NOMO-1 treated with DMSO at 0.1 percent for 48 hours (cell line): ENCODE data around the gene RPS27A.
"Not testable (repeated sequence)": the region's sequence is repeated elsewhere in the genome, so short reads cannot be mapped to it uniquely, and the experiment has no call there.

Source experiments
- DNase-seq: peaks from one replicate; lab custom pipeline; 2025; ENCODE audit not compliant: unreplicated experiment; lab: John Stamatoyannopoulos, UW

Gene RPS27A

DNA sequence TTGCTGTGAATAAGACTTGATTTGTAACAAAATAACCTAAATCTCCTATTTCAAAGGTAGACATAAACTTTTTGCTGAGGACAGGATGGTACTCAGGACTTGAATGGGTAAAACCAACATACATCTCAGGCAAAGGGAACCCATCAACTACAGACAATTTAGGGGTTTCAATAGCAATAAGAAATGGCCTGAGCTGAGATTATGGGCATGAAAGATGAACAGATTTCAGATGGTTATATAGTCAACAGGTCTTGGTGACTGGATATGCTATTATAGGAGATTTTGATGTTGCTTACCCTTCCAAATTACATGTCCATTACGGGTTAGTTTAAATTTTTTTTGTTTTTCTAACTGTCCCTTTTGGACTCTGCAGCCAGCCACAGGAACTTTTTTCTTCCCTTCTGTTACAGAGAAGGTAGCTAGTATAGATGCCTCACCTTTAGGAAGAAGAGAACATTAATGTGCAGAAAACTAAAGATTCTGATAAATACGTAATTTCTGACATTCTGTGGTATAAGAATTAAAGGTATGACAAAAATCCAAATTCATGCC lies 4.6 kb downstream of the RPS27A start:
- DNase-seq: no peak

DNA sequence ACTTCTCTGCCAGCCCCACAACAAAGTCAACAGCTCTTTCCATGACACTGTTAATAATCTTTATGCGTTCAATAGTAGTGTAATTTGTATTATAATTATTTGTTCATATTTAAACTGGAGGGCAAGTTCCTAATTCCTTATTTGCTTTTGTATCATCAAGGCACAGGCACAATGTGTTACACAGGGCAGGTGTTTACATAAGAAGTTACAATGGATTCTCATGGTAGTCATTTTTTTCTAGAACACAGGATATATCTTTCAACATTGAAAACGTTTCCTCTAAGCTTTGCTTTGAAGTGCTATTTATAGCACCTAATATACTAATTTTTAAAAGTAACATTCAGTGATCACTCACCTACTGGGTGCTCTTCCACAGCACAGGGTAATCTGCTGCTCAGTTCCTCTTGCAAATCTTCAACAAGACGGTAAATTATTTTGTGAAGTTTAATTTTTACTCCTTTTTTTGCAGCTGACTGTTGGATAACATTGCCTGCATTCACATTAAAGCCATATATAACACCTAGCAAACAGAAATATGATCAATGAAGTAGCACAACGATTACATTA lies 7.3 kb downstream of the RPS27A start:
- no peak for DNase-seq

DNA sequence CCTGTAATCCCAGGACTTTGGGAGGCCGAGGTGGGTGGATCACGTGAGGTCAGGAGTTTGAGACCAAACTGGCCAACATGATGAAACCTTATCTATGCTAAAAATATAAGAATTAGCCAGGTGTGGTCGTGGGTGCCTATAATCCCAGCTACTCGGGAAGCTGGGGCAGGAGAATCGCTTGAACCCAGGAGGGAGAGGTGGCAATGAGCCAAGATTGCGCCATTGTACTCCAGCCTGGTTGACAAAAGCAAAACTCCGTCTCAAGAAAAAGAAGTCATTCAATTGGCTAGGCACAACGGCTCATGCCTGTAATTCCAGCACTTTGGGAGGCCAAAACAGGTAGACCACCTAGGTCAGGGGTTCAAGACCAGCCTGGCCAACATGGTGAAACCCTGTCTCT lies 9.1 kb downstream of the RPS27A start:
- not testable (repeated sequence) for DNase-seq

GRCh38 chr2:55242617-55243016 lies 10.1 kb downstream of the RPS27A start:
- DNase-seq: no peak

DNA sequence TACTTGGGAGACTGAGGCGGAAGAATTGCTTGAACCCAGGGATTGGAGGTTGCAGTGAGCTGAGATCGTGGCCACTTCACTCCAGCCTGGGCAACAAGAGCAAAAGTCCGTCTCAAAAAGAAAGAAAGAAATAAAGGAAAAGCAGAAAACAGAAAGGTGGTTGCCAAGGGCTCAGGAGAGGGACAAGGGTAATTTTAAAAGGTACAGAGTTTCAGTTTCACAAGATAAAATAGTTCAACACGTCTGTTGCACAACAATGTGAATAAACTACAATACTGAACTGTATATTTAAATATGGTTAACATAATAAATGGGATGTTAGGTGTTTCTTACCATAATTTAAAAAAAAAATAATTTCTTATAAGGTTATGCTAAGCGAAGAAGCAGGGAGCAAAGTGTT lies 12.9 kb downstream of the RPS27A start:
- DNase-seq: no peak

DNA sequence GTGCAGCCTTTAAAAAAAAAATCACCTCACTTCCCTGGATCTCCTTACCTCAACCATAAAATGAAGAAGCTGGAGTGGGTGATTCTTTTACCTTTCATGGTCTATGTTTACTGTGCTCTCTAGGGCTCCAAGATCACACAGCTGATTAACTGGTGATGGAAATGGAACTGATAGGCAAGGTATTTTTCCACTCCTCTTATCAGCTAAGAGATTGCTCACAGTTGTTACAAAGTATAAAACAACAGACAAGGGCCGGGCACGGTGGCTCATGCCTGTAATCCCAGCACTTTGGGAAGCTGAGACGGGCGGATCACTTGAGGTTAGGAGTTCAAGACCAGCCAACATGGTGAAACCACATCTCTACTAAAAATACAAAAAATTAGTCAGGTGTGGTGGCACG lies 14.5 kb downstream of the RPS27A start:
- DNase-seq: no peak

- DNase-seq: peak; percentile 6
Observed at GRCh38 chr2:55252832-55253231, 20.3 kb downstream of the RPS27A start.

GRCh38 chr2:55259586-55259985 lies 27.1 kb downstream of the RPS27A start:
- not testable (repeated sequence) for DNase-seq

DNA sequence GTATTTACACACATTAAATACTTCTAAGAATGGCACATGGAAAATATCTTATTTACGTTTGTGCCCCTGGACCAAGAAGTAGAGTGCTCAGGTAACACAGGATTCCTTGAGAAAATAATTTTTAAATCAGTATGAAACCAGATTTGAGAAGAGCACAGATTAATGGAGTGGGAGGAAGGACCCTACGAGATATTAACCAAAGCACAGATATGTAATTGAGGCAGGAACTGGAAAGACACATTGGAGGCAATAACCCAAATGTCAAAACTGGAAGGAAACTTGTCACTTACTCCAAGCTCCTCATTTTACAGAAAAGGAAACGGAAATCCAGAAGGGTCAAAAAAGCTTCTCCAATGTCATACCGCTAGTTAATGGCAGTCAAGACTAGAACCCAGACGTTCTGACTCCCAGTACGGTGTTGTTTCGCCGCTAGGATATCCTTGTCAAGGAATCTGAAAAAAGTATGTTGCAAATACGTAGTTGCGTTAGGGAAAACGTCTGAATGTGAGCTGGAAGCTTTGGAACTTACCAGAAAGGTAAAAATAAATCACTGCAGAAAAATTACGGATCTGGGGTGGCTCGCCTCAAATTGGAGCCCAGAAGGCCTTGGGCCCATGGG lies 35.9 kb downstream of the RPS27A start:
- no peak for DNase-seq

GRCh38 chr2:55268907-55269644 lies 36.6 kb downstream of the RPS27A start, which contains the start of gene MTIF2:
Gene MTIF2 (minus strand): TSS chr2:55269231. CDS start chr2:55263858, 5,373 bp downstream.
- DNase-seq: peak; percentile 92

- no peak for DNase-seq
Observed at GRCh38 chr2:55269645-55269990, 37.1 kb downstream of the RPS27A start.

- DNase-seq: not testable (repeated sequence)
Observed at GRCh38 chr2:55274346-55274745, 41.9 kb downstream of the RPS27A start.

- no peak for DNase-seq
Observed at GRCh38 chr2:55277310-55277709, 44.8 kb downstream of the RPS27A start.

GRCh38 chr2:55279214-55279835 lies 46.8 kb downstream of the RPS27A start:
- not testable (repeated sequence) for DNase-seq

GRCh38 chr2:55279859-55280424 lies 47.5 kb downstream of the RPS27A start:
- not testable (repeated sequence) for DNase-seq

GRCh38 chr2:55280851-55281546 lies 48.5 kb downstream of the RPS27A start:
- DNase-seq: not testable (repeated sequence)

- peak; percentile 91 for DNase-seq
Observed at GRCh38 chr2:55282110-55282917, 49.8 kb downstream of the RPS27A start.

GRCh38 chr2:55283083-55283482 lies 50.6 kb downstream of the RPS27A start:
- DNase-seq: no peak
